Measurements from ENCODE around the gene RNF223. TPM values are rescaled to one million over a fixed set of nuclear protein-coding genes. Genes with fewer than 3 reads are reported as not detected.

The RNF223 gene
- total and polyA plus RNA-seq, 11 donors: not detected

- TF ChIP-seq CTCF (IDR thresholded peaks at IDR 0.05): no peak
- TF ChIP-seq POLR2A (IDR thresholded peaks at IDR 0.05): no peak
- Histone ChIP-seq H3K9me3 (peaks cover 0 to 13% (median 4%) of the 10 kb centered on the region in 12 donors), H3K4me1 (peaks cover 0 to 18% (median 6%) of the 10 kb centered on the region in 12 donors), H3K27me3 (peaks cover 0 to 22% (median 0%) of the 10 kb centered on the region in 9 donors), H3K27ac (peak overlapping the region in 1 of 12 donors; percentile 34), H3K36me3 (peaks cover 0 to 6% (median 0%) of the 10 kb centered on the region in 9 donors), H3K4me3 (peak overlapping the region; percentile 41 to 98 (median 93))
- ATAC-seq (no peak), DNase-seq (peak in 1 of 5 donors; percentile 76)
- intact Hi-C loops (cut with DNase I): loop anchor here in 4 of 10 donors (1.0 to 10.0 kb wide), 5 partner anchors 82 to 498 kb away; partner anchors contain the start of genes B3GALT6 (in 2 of the 4), SDF4 (in 2 of the 4), AURKAIP1 (in 1 of the 4) and MIB2 (in 1 of the 4)
- WGBS, 4 donors: 8 to 12% (median 11%) methylated on average over 19 to 47 of the region's 47 CpGs
These were observed 42.8 kb upstream of the RNF223 start for GRCh38 chr1:1116701-1117468.

- peak within 1 kb of the TSS in 11 of 12 donors; percentile 67 to 86 (median 78) for H3K27ac ChIP-seq
- intact Hi-C loops (cut with DNase I): loop anchor here in 4 of 10 donors (1.0 to 10.0 kb wide), 5 partner anchors 81 to 499 kb away; partner anchors contain the start of genes B3GALT6 (in 2 of the 4), SDF4 (in 2 of the 4), AURKAIP1 (in 1 of the 4) and MIB2 (in 1 of the 4)
- peak; percentile 99 to 100 (median 99) for ATAC-seq
- DNase-seq: peak; percentile 99
- H3K9me3 ChIP-seq: peaks cover 0 to 13% (median 4%) of the 10 kb centered on the region in 12 donors
- H3K27me3 ChIP-seq: peaks cover 0 to 18% (median 0%) of the 10 kb centered on the region in 9 donors
- TF ChIP-seq CTCF (IDR thresholded peaks at IDR 0.05) (peak in 1 of 12 donors; percentile 23), POLR2A (IDR thresholded peaks at IDR 0.05) (no peak)
- 0 to 1% (median 0%) methylated on average over 10 to 128 of the region's 128 CpGs for WGBS, 4 donors
- H3K4me3 ChIP-seq: peak within 1 kb of the TSS; percentile 69 to 98 (median 93)
- peaks cover 0 to 6% (median 0%) of the 10 kb centered on the region in 9 donors for H3K36me3 ChIP-seq
- H3K4me1 ChIP-seq: peaks cover 0 to 15% (median 5%) of the 10 kb centered on the region in 12 donors
These were observed 41.9 kb upstream of the RNF223 start, which contains the start of gene C1orf159 for GRCh38 chr1:1115786-1116700. Gene C1orf159 (minus strand): TSS chr1:1116089. CDS start chr1:1091543, 24,546 bp downstream.

- Histone ChIP-seq H3K4me1 (peaks cover 0 to 15% (median 5%) of the 10 kb centered on the region in 12 donors), H3K36me3 (peaks cover 0 to 6% (median 0%) of the 10 kb centered on the region in 9 donors), H3K27me3 (peaks cover 0 to 10% (median 0%) of the 10 kb centered on the region in 9 donors), H3K9me3 (peaks cover 0 to 13% (median 4%) of the 10 kb centered on the region in 12 donors), H3K27ac (peak overlapping the region in 9 of 12 donors; percentile 67 to 86 (median 78)), H3K4me3 (peak overlapping the region; percentile 69 to 98 (median 93))
- DNase-seq: peak in 1 of 5 donors; percentile 22
- ATAC-seq: no peak
- TF ChIP-seq POLR2A (IDR thresholded peaks at IDR 0.05) (no peak), CTCF (IDR thresholded peaks at IDR 0.05) (no peak)
- WGBS, 4 donors: 5 to 7% (median 7%) methylated on average over 30 to 39 of the region's 41 CpGs
- intact Hi-C loops (cut with DNase I): loop anchor here in 4 of 10 donors (5.0 to 10.0 kb wide), 4 partner anchors 80 to 500 kb away; partner anchors contain the start of genes B3GALT6 (in 2 of the 4), SDF4 (in 2 of the 4), AURKAIP1 (in 1 of the 4) and MIB2 (in 1 of the 4)
These were observed 41.2 kb upstream of the RNF223 start for GRCh38 chr1:1115136-1115785.
